HUES48 (cell line): ENCODE results near the gene BLMH.

Experiments used
- H3K27ac ChIP-seq: one replicate; pipeline ENCODE4 v1.7.0; 2013; ENCODE audit warnings: low read depth, low read length, inconsistent platforms
- H3K27me3 ChIP-seq: 2 replicates; pipeline ENCODE4 v1.6.1; 2013; ENCODE audit warnings: mild to moderate bottlenecking, low read length; ENCODE audit not compliant: control insufficient read depth, insufficient read depth
- H3K36me3 ChIP-seq: 2 replicates; pipeline ENCODE4 v1.6.1; 2013; ENCODE audit warnings: low read length; ENCODE audit not compliant: control insufficient read depth, insufficient read depth
- H3K4me1 ChIP-seq: 2 replicates; pipeline ENCODE4 v1.6.1; 2013; ENCODE audit warnings: mild to moderate bottlenecking, low read length; ENCODE audit not compliant: control insufficient read depth, insufficient read depth
- H3K4me3 ChIP-seq: 2 replicates; pipeline ENCODE4 v1.5.1; 2013; ENCODE audit warnings: mild to moderate bottlenecking, low read depth, low read length
- H3K9ac ChIP-seq: 2 replicates; pipeline ENCODE4 v1.6.1; 2013; ENCODE audit warnings: mild to moderate bottlenecking, low read depth, low read length, moderate library complexity
- H3K9me3 ChIP-seq: 2 replicates; pipeline ENCODE4 v1.6.1; 2013; ENCODE audit warnings: low read length; ENCODE audit not compliant: control insufficient read depth, insufficient read depth

The BLMH gene

DNA sequence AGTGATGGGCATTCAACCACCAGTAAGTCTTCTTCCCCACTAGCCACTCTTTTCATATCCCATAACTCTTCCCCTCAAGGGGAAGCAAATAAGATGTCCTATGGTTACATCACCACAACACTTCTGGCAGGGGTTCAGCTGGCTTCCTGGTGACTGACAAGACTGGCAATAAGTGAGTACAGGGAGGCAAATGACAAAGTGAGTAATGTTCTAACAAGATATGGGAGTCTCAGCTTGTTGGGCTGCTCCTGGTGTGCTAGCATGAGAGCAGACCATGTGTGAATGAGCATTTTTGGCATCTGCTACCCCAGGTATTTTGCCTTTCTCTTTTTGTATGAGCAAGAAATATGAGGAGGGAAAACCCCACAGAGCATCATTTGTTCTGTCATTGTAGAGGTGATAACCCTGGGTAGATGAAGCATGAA, 32.2 kb upstream of the BLMH start:
- Histone ChIP-seq H3K4me3 (no peak overlapping the region), H3K4me1 (no peaks in the 10 kb centered on the region), H3K27me3 (no peaks in the 10 kb centered on the region), H3K27ac (no peak overlapping the region), H3K9ac (no peak overlapping the region), H3K36me3 (no peaks in the 10 kb centered on the region), H3K9me3 (no peaks in the 10 kb centered on the region)

DNA sequence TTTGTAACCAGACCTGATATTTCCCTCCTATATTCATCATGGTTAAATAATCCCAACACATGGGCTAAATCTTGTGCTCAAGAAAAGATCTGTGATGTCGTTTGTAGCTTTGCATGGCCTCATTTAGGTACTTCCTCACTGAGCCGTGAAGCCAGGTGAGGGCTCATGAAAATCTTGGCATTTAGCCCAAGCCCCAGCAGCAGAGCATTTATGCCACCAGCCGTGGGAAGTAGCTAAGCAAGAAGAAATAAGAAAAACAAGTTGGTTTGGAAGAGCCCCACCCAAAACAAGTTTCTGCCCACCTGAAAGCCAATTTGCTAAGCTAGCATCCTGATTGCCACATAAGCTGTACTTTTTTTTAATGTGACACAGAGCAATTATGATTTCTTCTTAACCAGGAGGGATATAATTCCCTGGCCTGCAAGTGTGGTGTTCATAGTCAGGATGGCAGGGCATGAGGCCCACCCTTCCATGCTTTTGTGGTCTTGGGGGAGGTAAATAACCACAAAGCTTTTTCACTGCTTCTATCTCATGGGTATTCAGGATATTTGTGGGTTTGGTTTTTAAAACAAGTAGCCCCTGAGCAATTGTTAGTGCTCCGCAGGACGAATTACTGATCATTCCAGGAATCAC, 31.6 kb upstream of the BLMH start:
- Histone ChIP-seq H3K27me3 (no peaks in the 10 kb centered on the region), H3K4me1 (no peaks in the 10 kb centered on the region), H3K9ac (no peak overlapping the region), H3K9me3 (no peaks in the 10 kb centered on the region), H3K4me3 (no peak overlapping the region), H3K27ac (no peak overlapping the region), H3K36me3 (no peaks in the 10 kb centered on the region)

DNA sequence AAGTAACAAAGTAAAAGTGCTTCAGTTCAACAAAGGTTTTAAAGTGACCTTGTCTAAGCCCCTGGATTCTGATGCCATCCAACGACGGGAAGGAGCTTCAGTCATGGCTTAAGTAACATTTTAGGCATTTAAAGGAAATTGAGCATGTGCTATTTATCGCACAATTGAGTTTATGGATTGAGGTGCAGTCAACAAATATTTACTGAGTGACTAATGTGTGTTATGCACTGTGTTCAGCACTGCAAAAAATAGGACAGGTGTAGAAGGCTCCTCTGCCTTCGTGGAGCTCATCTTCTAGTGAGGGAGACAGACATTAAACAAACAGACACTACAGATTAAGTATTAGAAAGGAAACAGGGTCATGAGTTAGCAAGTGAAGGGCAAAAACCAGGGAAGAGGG, 29.6 kb upstream of the BLMH start:
- Histone ChIP-seq H3K4me3 (no peak overlapping the region), H3K4me1 (no peaks in the 10 kb centered on the region), H3K9me3 (no peaks in the 10 kb centered on the region)

DNA sequence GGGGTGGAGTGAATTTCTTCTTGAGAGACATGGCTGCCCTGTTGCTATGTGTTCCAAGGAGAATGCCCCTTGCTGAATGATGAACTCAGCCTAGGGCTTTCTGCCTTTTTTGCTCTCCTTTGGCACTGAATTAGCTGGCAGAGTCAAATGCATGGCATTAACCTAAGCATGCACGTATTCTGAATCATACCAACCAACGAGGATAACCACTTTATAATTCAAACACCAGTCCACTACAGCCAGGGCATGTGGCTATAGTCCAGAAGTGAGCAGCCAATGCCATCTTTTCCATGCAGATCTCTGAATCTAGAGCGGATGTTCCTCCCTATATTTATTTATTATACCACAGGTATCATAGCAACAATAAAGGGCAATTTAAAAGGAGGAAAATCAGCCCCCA, 26.4 kb upstream of the BLMH start:
- Histone ChIP-seq H3K36me3 (no peaks in the 10 kb centered on the region), H3K4me1 (no peaks in the 10 kb centered on the region), H3K9me3 (no peaks in the 10 kb centered on the region), H3K27me3 (no peaks in the 10 kb centered on the region), H3K27ac (no peak overlapping the region), H3K9ac (no peak overlapping the region), H3K4me3 (no peak overlapping the region)

More for the DNA sequence above, 29.6 kb upstream of the BLMH start:
- H3K9ac ChIP-seq = no peak overlapping the region
- H3K27ac ChIP-seq = no peak overlapping the region
- no peaks in the 10 kb centered on the region for H3K27me3 ChIP-seq
- no peaks in the 10 kb centered on the region for H3K36me3 ChIP-seq

DNA sequence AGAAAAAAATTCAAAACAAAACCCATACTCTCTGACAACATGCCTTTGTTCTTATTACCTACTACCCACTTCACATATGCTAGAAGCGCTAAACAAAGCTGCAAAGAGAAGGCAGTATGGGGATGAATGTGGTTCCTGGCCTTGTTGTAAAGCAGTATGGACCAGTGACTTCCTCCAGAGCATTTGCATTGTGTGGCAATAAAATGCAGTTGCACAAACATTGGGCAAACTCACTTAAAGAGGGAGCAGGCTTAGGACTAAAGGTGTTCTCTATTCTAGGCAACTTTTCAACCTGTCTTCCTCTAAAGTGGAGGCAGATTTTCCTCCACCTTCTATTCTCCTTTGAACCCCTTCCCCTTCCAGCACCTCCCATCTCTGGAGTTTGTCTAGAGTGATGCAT, 25.0 kb upstream of the BLMH start:
- Histone ChIP-seq H3K4me3 (no peak overlapping the region), H3K4me1 (no peaks in the 10 kb centered on the region), H3K36me3 (no peaks in the 10 kb centered on the region), H3K27ac (no peak overlapping the region), H3K9ac (no peak overlapping the region), H3K27me3 (no peaks in the 10 kb centered on the region), H3K9me3 (no peaks in the 10 kb centered on the region)

DNA sequence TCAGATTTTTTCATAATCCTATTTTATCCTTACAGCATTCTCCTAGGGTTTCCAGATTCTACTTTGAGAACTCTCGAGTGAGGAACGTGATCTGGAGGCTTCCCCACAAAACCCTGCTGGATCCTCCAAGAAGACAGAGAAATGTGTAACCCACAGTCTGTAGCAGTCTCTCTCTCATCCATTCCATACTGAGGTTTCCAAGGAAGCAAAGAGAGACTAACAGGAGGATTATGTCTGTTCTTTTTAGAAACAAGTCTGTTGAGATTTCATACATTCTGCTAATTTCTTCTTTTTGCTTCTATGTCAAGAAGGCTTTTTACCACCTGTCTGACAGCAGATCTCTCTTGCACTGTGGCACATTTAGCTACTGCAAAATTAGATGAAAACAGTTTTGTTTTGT, 23.4 kb upstream of the BLMH start:
- no peak overlapping the region for H3K27ac ChIP-seq
- no peaks in the 10 kb centered on the region for H3K4me1 ChIP-seq
- H3K9ac ChIP-seq = no peak overlapping the region
- no peaks in the 10 kb centered on the region for H3K36me3 ChIP-seq
- H3K4me3 ChIP-seq = no peak overlapping the region
- H3K27me3 ChIP-seq = no peaks in the 10 kb centered on the region
- H3K9me3 ChIP-seq = no peaks in the 10 kb centered on the region

DNA sequence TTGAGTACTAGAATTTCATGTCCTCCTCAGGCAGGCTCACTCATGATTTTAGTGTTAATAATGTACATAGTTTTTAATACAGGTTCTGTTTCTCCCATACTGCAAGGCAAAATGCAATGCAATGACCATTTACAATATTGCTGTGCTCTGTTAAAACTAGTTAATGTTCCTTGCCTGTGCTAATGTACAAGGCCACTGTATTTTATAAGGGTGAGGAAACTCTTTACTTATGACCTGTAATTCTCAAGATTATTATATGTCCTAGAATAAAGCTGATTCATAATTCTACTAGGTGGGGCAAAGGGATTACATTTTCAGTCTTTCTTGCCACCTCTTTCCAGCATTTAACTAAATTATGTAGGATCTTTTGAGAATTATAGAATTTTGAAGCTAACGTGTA, 22.7 kb upstream of the BLMH start:
- Histone ChIP-seq H3K27me3 (no peaks in the 10 kb centered on the region), H3K4me3 (no peak overlapping the region), H3K9me3 (no peaks in the 10 kb centered on the region), H3K27ac (no peak overlapping the region), H3K4me1 (no peaks in the 10 kb centered on the region), H3K36me3 (no peaks in the 10 kb centered on the region), H3K9ac (no peak overlapping the region)

DNA sequence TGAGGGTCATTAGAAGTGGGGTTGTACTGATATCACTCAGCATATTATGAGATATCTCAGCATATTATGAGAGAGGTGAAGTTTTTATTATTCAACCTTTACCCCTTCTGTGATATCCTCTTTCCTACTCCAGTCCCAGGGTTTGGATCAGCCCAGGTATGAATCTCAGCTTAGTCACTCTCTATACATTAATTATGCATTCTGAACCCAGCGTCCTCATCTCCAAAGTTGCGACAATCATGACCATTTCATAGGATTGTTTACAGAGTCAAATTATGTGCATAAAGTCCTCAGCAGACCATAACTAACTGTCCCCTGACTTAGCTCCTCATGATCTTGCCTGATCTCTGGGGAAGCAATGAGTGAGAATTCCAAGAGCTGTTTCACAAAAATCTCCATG, 20.5 kb upstream of the BLMH start:
- no peak overlapping the region for H3K9ac ChIP-seq
- H3K27ac ChIP-seq = no peak overlapping the region
- no peaks in the 10 kb centered on the region for H3K36me3 ChIP-seq
- H3K9me3 ChIP-seq = no peaks in the 10 kb centered on the region
- H3K4me3 ChIP-seq = no peak overlapping the region
- no peaks in the 10 kb centered on the region for H3K4me1 ChIP-seq
- H3K27me3 ChIP-seq = no peaks in the 10 kb centered on the region

DNA sequence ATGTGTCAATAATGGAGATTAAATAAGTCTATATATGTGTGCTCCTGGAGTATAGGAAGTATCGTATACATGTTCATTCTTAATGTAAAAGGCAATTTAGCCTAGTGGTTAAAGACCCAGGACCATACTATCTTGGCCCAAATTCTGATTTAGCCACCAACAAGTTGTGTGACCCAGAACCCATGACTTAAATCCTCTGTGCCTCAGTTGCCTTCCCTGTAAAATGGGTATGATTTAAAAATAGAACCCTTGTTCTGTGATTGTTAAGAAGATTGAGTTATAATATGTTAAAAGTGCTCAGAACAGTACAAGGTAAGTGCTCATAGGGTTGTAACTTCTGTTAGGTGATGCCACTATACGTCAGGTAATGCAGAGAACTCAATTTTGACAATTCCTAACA, 18.8 kb upstream of the BLMH start:
- Histone ChIP-seq H3K9ac (no peak overlapping the region), H3K4me1 (no peaks in the 10 kb centered on the region), H3K9me3 (no peaks in the 10 kb centered on the region), H3K27ac (no peak overlapping the region), H3K36me3 (no peaks in the 10 kb centered on the region), H3K4me3 (no peak overlapping the region), H3K27me3 (no peaks in the 10 kb centered on the region)

DNA sequence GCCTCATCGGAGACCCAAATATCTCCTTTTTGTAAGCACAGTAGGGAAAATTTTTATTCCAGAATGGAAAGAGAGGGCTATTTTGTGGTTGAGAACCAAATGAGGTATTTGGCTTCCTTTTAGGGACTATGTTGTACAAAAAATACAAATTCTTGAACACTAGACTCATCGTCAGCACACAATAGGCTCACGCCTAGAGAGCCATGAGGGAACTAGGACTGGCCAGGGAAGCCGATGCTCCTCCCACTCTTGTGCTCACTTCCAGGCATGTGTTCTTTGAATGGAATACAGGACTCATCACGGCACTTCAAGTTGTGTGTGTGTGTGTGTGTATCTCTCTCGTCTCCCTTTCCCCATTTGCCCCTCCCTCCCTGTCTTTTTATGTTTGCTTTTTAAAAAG, 17.8 kb upstream of the BLMH start:
- H3K4me1 ChIP-seq = no peaks in the 10 kb centered on the region
- H3K9me3 ChIP-seq = no peaks in the 10 kb centered on the region
- H3K27me3 ChIP-seq = no peaks in the 10 kb centered on the region
- H3K9ac ChIP-seq = no peak overlapping the region
- H3K4me3 ChIP-seq = no peak overlapping the region
- no peak overlapping the region for H3K27ac ChIP-seq
- no peaks in the 10 kb centered on the region for H3K36me3 ChIP-seq

DNA sequence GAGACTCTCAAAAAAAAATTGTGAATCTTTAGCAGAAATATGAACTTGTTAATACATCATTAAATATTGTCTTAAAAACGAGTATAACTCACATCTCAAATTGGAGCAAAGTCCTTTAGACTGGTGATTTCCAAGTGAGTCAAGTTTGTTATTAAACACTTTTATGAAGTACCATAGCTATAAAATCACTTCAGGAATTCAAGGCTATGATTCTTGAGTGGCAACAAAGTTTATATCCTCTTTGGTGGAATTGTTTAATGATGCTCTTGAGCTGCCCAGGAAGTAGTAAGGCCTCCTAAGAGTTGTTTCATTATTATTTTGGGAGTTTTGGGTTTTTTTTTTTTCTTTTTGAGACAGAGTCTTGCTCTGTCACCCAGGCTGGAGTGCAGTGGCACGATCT, 16.7 kb upstream of the BLMH start:
- Histone ChIP-seq H3K4me1 (no peaks in the 10 kb centered on the region), H3K27me3 (no peaks in the 10 kb centered on the region), H3K9ac (no peak overlapping the region), H3K9me3 (no peaks in the 10 kb centered on the region), H3K27ac (no peak overlapping the region), H3K4me3 (no peak overlapping the region), H3K36me3 (no peaks in the 10 kb centered on the region)

DNA sequence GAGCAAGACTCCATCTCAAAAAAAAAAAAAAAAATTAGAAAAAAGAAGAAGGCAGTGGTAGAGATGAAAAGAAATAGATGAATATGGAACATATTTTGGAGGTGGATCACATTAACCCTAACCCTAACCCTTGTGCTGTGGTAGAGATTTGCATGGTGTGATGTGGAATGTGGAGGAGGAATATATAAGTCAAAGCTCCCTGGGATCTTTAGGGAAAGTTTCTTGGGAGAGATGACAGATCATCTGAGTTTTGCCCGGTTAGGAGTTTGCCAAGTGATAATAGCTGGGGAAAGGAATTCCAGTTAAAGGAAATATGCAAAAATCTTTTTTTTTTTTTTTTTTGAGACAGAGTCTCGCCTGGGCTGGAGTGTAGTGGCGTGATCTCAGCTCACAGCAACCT, 13.0 kb upstream of the BLMH start:
- H3K27ac ChIP-seq = no peak overlapping the region
- no peaks in the 10 kb centered on the region for H3K36me3 ChIP-seq
- H3K9me3 ChIP-seq = no peaks in the 10 kb centered on the region
- H3K4me3 ChIP-seq = no peak overlapping the region
- no peaks in the 10 kb centered on the region for H3K4me1 ChIP-seq
- H3K9ac ChIP-seq = no peak overlapping the region
- no peaks in the 10 kb centered on the region for H3K27me3 ChIP-seq
